Activated CD4-positive, alpha-beta T cell treated with anti-CD3 and anti-CD28 coated beads for 36 hours (primary cell): ENCODE results near the gene WASF2. TPM values are rescaled to one million over a fixed set of nuclear protein-coding genes. Genes with fewer than 3 reads are reported as not detected.

Experiments
- ATAC-seq: fragments of 200-7000 bp; cut with Tn5 transposase; one replicate; pipeline ENCODE4 v1.10.0; 2021; ENCODE audit warnings: mild to moderate bottlenecking, moderate library complexity
- CTCF ChIA-PET: fragments of 350-600 bp; sonication (Branson Sonifier 250); formaldehyde crosslinking; loops from one replicate; lab custom pipeline; 2021; ENCODE audit warnings: antibody characterized with exemption; lab: Charles Lee
- POLR2A ChIA-PET: fragments of 350-600 bp; sonication (Branson Sonifier 250); formaldehyde crosslinking; loops from one replicate; lab custom pipeline; 2021; ENCODE audit warnings: antibody characterized with exemption, inconsistent platforms; lab: Charles Lee
- DNase-seq: peaks from one replicate; pipeline ENCODE4 v3.0.0-alpha.2; 2020
- H3K27ac Mint-ChIP-seq: one replicate; pipeline ENCODE4 v1.8.0; 2021; ENCODE audit warnings: mixed read lengths
- H3K27me3 Mint-ChIP-seq: one replicate; pipeline ENCODE4 v1.8.0; 2021; ENCODE audit warnings: mixed read lengths
- H3K36me3 Mint-ChIP-seq: one replicate; pipeline ENCODE4 v1.8.0; 2021; ENCODE audit warnings: low read depth, mixed read lengths
- H3K4me1 Mint-ChIP-seq: one replicate; pipeline ENCODE4 v1.8.0; 2021; ENCODE audit warnings: mixed read lengths
- H3K4me3 Mint-ChIP-seq: one replicate; pipeline ENCODE4 v1.8.0; 2021; ENCODE audit warnings: mild to moderate bottlenecking, moderate library complexity, mixed read lengths
- H3K9me3 Mint-ChIP-seq: one replicate; pipeline ENCODE4 v1.8.0; 2021; ENCODE audit warnings: low read depth, mixed read lengths
- intact Hi-C, 2 experiments: fragments of 100-400 bp; cut with DNase I in 1 of 2; cut with micrococcal nuclease in 1 of 2; formaldehyde crosslinking; loops; one replicate each; pipeline versions ENCODE4 v1.14.2 to v1.15.1; 2022 to 2024; cut with DNase I, micrococcal nuclease
- total RNA-seq, 2 experiments: library from RNA; stranded (reverse); gene quantifications; one replicate each; pipeline ENCODE4 v1.2.3, GENCODE V29; 2021

The WASF2 gene
- total RNA-seq, 2 experiments from 2014 or later: 104 to 132 TPM

DNA sequence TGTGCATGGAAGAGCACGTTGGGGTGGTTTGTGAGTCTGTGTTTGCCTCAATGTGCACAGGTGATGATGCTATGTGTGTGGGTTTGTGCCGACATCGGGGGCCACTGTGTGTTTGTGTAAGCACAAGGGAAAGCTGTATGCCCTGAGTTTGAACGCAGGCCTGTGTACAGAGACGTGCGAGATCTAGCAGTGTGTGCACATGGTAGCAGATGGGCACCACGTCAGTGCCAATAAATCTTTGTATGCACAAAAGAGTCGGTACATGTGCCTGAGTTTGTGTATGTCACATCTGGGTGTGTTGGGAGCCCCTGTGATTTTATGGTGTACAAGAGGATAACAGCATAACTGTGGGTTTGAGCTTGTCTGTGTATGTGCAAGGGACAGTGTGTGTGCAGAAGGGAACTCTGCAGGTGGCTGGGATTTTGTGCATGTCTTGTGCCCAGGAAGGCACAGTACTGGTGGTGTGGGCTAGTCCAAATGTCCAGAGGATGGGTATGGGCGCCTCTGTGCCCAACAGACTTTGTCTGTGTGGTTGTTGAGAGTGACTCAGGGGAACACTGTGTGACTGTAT lies 32.0 kb upstream of the WASF2 start:
- Mint-ChIP-seq H3K36me3 (peaks cover 6% of the 10 kb centered on the region), H3K4me1 (peaks cover 75% of the 10 kb centered on the region), H3K4me3 (peak overlapping the region; percentile 83), H3K27me3 (no peaks in the 10 kb centered on the region), H3K9me3 (no peaks in the 10 kb centered on the region), H3K27ac (peak overlapping the region; percentile 90)
- intact Hi-C loops: loop anchor here (1.0 to 5.0 kb wide), 5 partner anchors 32 to 141 kb away; partner anchors contain the start of gene WASF2 (in 1 of the 2)
- ChIA-PET CTCF (interaction anchor here (0.5 to 1.0 kb wide), 6 partner anchors 27 to 177 kb away, joined by 3 to 5 read pairs (median 4); no protein-coding TSS in a partner anchor), POLR2A (interaction anchor here (1.6 kb wide), 1 partner anchor 82 kb away, joined by 3 read pairs; the partner anchor contains the start of gene AHDC1)
- ATAC-seq (peak; percentile 5), DNase-seq (peak; percentile 47)

- ChIA-PET CTCF (interaction anchor here (0.5 to 1.0 kb wide), 8 partner anchors 27 to 176 kb away, joined by 3 to 5 read pairs (median 4); no protein-coding TSS in a partner anchor), POLR2A (no interaction called here)
- Mint-ChIP-seq H3K4me1 (peaks cover 70% of the 10 kb centered on the region), H3K9me3 (no peaks in the 10 kb centered on the region), H3K36me3 (peaks cover 2% of the 10 kb centered on the region), H3K27me3 (no peaks in the 10 kb centered on the region), H3K4me3 (peak overlapping the region; percentile 83), H3K27ac (peak overlapping the region; percentile 90)
- peak; percentile 75 for DNase-seq
- peak; percentile 5 for ATAC-seq
- intact Hi-C loops: loop anchor here (1.0 to 5.0 kb wide), 2 partner anchors 31 to 39 kb away; partner anchors contain the start of gene WASF2 (in 1 of the 2)
These were observed 31.4 kb upstream of the WASF2 start for GRCh38 chr1:27521336-27521831.

DNA sequence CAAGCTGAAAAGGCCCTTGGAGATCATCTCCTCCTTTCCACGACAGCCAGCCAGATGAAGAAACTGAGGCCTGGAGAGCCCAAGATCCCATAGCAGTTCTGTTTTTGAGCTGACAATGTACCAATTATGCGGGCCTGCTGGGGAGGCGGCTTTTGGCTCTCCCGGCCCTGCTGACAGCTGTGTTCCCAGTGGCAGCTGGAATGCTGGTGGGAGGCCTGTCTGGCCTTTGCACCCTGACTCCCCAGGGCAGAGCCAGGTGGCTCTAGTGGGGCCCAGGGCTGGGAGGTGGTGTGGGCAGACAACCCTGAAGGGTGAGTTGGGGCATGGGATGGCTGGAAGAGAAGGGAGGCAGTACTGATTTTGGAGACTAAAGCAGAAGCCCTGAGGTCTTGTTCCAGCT lies 30.7 kb upstream of the WASF2 start:
- Mint-ChIP-seq H3K4me1 (peaks cover 62% of the 10 kb centered on the region), H3K27me3 (no peaks in the 10 kb centered on the region), H3K27ac (peak overlapping the region; percentile 90), H3K4me3 (peak overlapping the region; percentile 83), H3K36me3 (peaks cover 2% of the 10 kb centered on the region), H3K9me3 (no peaks in the 10 kb centered on the region)
- POLR2A ChIA-PET: no interaction called here
- DNase-seq (no peak), ATAC-seq (no peak)
- CTCF ChIA-PET: interaction anchor here (0.6 to 1.2 kb wide), 7 partner anchors 13 to 1157 kb away, joined by 3 to 5 read pairs (median 3); no protein-coding TSS in a partner anchor
- intact Hi-C loops: loop anchor here (1.0 to 5.0 kb wide), 2 partner anchors 30 to 38 kb away; partner anchors contain the start of gene WASF2 (in 1 of the 2)

GRCh38 chr1:27519331-27520258 lies 29.6 kb upstream of the WASF2 start:
- Mint-ChIP-seq H3K27ac (no peak overlapping the region), H3K9me3 (no peaks in the 10 kb centered on the region), H3K36me3 (peaks cover 2% of the 10 kb centered on the region), H3K27me3 (no peaks in the 10 kb centered on the region), H3K4me1 (peaks cover 55% of the 10 kb centered on the region), H3K4me3 (no peak overlapping the region)
- intact Hi-C loops: loop anchor here in 1 of 2 experiments (5.0 kb wide), 1 partner anchor 37 kb away; no protein-coding TSS in a partner anchor
- DNase-seq (no peak), ATAC-seq (no peak)
- CTCF ChIA-PET: interaction anchor here (0.5 to 1.2 kb wide), 2 partner anchors 12 to 116 kb away, joined by 3 to 4 read pairs; no protein-coding TSS in a partner anchor
- POLR2A ChIA-PET: no interaction called here

DNA sequence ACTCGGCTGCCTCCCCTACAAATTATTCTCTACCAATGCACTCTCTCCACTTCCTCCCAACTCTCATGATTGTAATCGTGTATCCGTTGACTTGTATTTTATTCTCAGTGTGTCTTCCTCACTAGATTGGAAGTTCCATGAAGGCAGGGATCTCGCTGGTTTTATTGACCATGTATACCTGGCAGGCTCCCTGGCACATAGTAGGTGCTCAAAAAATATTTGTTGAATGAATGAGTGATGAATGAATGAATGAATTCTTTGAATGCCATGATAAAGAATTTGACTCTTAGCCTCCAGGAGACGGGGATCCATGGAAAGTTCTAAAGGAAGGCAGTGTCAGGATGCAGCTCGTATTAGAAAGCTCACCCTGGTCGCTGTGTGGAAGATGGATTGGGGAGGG lies 28.8 kb upstream of the WASF2 start:
- ChIA-PET CTCF (no interaction called here), POLR2A (no interaction called here)
- Mint-ChIP-seq H3K27ac (no peak overlapping the region), H3K4me1 (peaks cover 47% of the 10 kb centered on the region), H3K36me3 (no peaks in the 10 kb centered on the region), H3K9me3 (no peaks in the 10 kb centered on the region), H3K27me3 (no peaks in the 10 kb centered on the region), H3K4me3 (no peak overlapping the region)
- intact Hi-C loops: no loop called here
- DNase-seq: no peak
- ATAC-seq: no peak

DNA sequence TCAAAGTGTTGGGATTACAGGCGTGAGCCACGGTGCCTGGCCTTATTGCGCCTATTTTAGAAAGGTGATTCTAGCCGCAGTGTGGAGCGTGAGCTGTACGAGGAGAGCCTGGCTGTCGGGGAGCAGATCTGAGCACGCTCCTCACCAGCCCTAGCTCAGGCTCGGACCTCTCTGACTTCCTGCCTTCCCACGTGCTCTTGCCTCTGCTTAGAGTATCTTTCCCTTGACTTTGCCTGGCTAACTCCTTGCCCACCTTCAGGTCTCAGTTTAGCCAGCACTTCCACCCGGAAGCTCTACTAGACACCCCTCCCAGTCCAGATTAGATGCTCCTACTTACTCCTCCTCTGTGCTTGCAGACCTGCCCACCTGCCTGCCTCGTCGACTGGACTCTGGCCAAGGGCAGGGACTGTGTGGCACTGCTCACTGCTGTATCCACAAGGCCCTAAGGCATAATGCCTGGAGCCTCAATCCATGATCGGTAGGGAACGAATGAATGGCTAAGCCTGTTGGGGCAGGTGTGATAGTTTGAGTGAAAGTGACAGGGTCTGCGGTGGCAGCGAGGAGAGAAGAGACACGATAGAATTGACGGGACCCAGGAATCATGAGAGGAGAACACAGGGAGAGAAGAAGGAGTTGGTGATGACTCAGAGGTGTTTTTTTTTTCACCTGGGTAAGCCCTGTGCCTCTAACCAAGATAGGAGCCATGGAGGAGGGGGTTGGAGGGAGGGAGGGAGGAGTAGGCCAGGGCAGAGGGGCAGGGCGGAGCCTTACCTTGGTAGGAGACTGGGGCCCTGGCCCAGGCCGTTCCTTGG lies 28.1 kb upstream of the WASF2 start:
- Mint-ChIP-seq H3K27me3 (no peaks in the 10 kb centered on the region), H3K4me1 (peaks cover 42% of the 10 kb centered on the region), H3K27ac (no peak overlapping the region), H3K9me3 (no peaks in the 10 kb centered on the region), H3K36me3 (no peaks in the 10 kb centered on the region), H3K4me3 (no peak overlapping the region)
- DNase-seq (peak; percentile 17), ATAC-seq (no peak)
- ChIA-PET CTCF (no interaction called here), POLR2A (no interaction called here)
- intact Hi-C loops: no loop called here

GRCh38 chr1:27517301-27517700 lies 27.3 kb upstream of the WASF2 start:
- no peak overlapping the region for H3K27ac Mint-ChIP-seq
- peaks cover 38% of the 10 kb centered on the region for H3K4me1 Mint-ChIP-seq
- intact Hi-C loops: no loop called here
- no peaks in the 10 kb centered on the region for H3K9me3 Mint-ChIP-seq
- no peaks in the 10 kb centered on the region for H3K36me3 Mint-ChIP-seq
- ATAC-seq (no peak), DNase-seq (no peak)
- H3K27me3 Mint-ChIP-seq: no peaks in the 10 kb centered on the region
- H3K4me3 Mint-ChIP-seq: no peak overlapping the region
- ChIA-PET CTCF (no interaction called here), POLR2A (interaction anchor here (0.6 kb wide), 1 partner anchor 86 kb away, joined by 3 read pairs; no protein-coding TSS in a partner anchor)

DNA sequence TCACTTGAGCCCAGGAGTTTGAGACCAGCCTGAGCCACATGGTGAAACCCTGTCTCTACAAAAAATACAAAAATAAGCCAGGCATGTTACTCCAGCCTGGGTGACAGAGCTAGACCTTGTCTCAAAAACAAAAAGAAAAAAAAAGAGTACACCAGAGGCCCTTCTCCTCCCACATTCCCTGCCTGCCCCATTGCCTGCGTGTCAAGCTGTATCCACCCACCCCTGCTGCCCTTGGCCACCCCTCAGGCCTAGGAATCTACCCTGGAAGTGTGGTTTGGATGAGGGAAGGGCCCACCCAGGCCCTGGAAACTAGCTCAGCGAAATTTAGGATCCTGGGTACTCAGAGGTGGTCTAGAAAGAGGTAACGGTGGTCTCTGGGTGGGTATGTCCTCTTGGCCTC lies 25.7 kb upstream of the WASF2 start:
- ChIA-PET POLR2A (interaction anchor here (1.2 kb wide), 1 partner anchor 257 kb away, joined by 3 read pairs; the partner anchor contains the start of gene STX12), CTCF (interaction anchor here (1.3 to 1.7 kb wide), 4 partner anchors 10 to 99 kb away, joined by 3 to 6 read pairs (median 3); no protein-coding TSS in a partner anchor)
- intact Hi-C loops: no loop called here
- DNase-seq (no peak), ATAC-seq (no peak)
- Mint-ChIP-seq H3K27ac (no peak overlapping the region), H3K36me3 (no peaks in the 10 kb centered on the region), H3K4me3 (no peak overlapping the region), H3K4me1 (peaks cover 24% of the 10 kb centered on the region), H3K9me3 (no peaks in the 10 kb centered on the region), H3K27me3 (no peaks in the 10 kb centered on the region)

DNA sequence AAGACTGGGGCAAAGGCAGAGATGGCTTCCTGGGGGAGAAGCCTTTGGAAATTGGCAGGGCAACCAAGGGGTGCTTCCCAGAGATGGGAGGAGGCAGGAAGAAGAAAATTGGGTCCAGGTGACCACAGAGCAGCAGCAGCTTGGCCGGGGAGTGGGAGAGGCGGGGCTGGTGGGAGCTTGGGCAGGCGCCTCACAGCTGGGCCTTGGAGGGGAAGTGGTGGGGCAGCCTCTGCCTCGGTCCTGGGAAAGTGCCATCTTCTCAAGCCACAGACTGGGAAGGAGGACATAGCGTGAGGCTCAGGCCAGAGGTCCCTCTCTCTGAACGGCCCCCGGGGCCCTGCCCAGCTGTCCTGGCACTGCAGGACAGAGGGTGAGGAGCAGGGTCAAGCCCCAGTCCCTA lies 24.0 kb upstream of the WASF2 start:
- no peaks in the 10 kb centered on the region for H3K36me3 Mint-ChIP-seq
- ChIA-PET CTCF (interaction anchor here (0.6 to 0.8 kb wide), 2 partner anchors 15 to 32 kb away, joined by 3 read pairs; no protein-coding TSS in a partner anchor), POLR2A (interaction anchor here (0.6 kb wide), 1 partner anchor 206 kb away, joined by 4 read pairs; no protein-coding TSS in a partner anchor)
- peaks cover 19% of the 10 kb centered on the region for H3K4me1 Mint-ChIP-seq
- H3K27me3 Mint-ChIP-seq: no peaks in the 10 kb centered on the region
- H3K4me3 Mint-ChIP-seq: no peak overlapping the region
- intact Hi-C loops: no loop called here
- DNase-seq: no peak
- no peak overlapping the region for H3K27ac Mint-ChIP-seq
- no peak for ATAC-seq
- H3K9me3 Mint-ChIP-seq: no peaks in the 10 kb centered on the region

DNA sequence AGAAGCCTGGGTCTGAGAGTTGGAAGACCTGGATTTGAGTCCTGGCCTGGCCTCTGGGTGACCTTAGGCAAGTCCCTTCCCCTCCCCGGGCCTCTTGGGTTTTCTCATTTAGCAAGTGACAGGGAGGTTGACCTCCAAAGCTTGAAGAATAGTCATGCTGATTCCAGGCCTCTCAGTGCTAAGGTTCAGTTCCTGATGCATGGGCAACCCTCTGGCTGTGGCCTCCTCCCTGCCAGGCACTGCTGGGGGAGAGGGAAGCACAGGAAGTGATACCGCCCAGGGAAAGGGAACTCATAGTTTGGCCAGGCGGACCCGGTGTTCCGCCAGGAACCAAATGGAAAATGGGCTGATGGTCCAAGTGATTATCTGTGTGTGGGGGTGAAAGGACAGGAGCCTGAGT lies 23.6 kb upstream of the WASF2 start:
- peaks cover 16% of the 10 kb centered on the region for H3K4me1 Mint-ChIP-seq
- no peaks in the 10 kb centered on the region for H3K36me3 Mint-ChIP-seq
- ChIA-PET CTCF (interaction anchor here (0.6 kb wide), 1 partner anchor 31 kb away, joined by 3 read pairs; no protein-coding TSS in a partner anchor), POLR2A (no interaction called here)
- no peak overlapping the region for H3K27ac Mint-ChIP-seq
- H3K4me3 Mint-ChIP-seq: no peak overlapping the region
- no peaks in the 10 kb centered on the region for H3K27me3 Mint-ChIP-seq
- H3K9me3 Mint-ChIP-seq: no peaks in the 10 kb centered on the region
- intact Hi-C loops: no loop called here
- DNase-seq (no peak), ATAC-seq (no peak)
